ENCODE results near the gene MBTPS1. TPM values are rescaled to one million over a fixed set of nuclear protein-coding genes. Genes with fewer than 3 reads are reported as not detected.

MBTPS1 gene
- total RNA-seq, 1 donor from 2014 or later: 85.9 TPM

- Histone ChIP-seq H3K4me2 (ENCODE audit: low read length) (no peak overlapping the region), H4K20me1 (ENCODE audit: insufficient read depth, low read length) (no peaks in the 10 kb centered on the region), H3K27ac (ENCODE audit: low read depth, low read length) (no peak overlapping the region), H3K4me1 (ENCODE audit: insufficient read depth, low read length) (no peaks in the 10 kb centered on the region), H3K4me3 (ENCODE audit: insufficient read depth, low read depth, low read length) (no peak overlapping the region), H3K27me3 (ENCODE audit: insufficient read depth, low read length) (peaks cover 2% of the 10 kb centered on the region), H2AFZ (ENCODE audit: low read depth, low read length) (no peak overlapping the region), H3K36me3 (ENCODE audit: insufficient read depth, low read length) (no peaks in the 10 kb centered on the region), H3K79me2 (ENCODE audit: insufficient read depth, low read length) (no peaks in the 10 kb centered on the region), H3K9me3 (ENCODE audit: insufficient read depth, low read depth, low read length) (peaks cover 9% of the 10 kb centered on the region), H3K9ac (ENCODE audit: low read length) (no peak overlapping the region)
- TF ChIP-seq EZH2 (IDR thresholded peaks at IDR 0.05; ENCODE audit: insufficient read depth, low read length) (no peak), CTCF (IDR thresholded peaks at IDR 0.05; ENCODE audit: insufficient read depth, low read depth, low read length) (no peak)
- no peak for FAIRE-seq
- no peak overlapping the region for H3K27ac Mint-ChIP-seq (ENCODE audit: unreplicated experiment)
- H3K36me3 Mint-ChIP-seq (ENCODE audit: low read depth, unreplicated experiment): peaks cover 9% of the 10 kb centered on the region
- no peak for DNase-seq (ENCODE audit: low read depth)
- peaks cover 13% of the 10 kb centered on the region for H3K9me3 Mint-ChIP-seq (ENCODE audit: unreplicated experiment)
- no peaks in the 10 kb centered on the region for H3K4me1 Mint-ChIP-seq (ENCODE audit: low read depth, unreplicated experiment)
- no peak overlapping the region for H3K4me3 Mint-ChIP-seq (ENCODE audit: unreplicated experiment)
- peaks cover 57% of the 10 kb centered on the region for H3K27me3 Mint-ChIP-seq (ENCODE audit: low read depth, unreplicated experiment)
These were observed 83.2 kb downstream of the MBTPS1 start for GRCh38 chr16:84033251-84034195.

- no peak for TF ChIP-seq EZH2 (IDR thresholded peaks at IDR 0.05; ENCODE audit: insufficient read depth, low read length)
- TF ChIP-seq CTCF (IDR thresholded peaks at IDR 0.05; ENCODE audit: insufficient read depth, low read depth, low read length): no peak
- Mint-ChIP-seq H3K9me3 (ENCODE audit: unreplicated experiment) (peaks cover 12% of the 10 kb centered on the region), H3K27me3 (ENCODE audit: low read depth, unreplicated experiment) (peaks cover 58% of the 10 kb centered on the region), H3K36me3 (ENCODE audit: low read depth, unreplicated experiment) (peaks cover 9% of the 10 kb centered on the region), H3K4me3 (ENCODE audit: unreplicated experiment) (no peak overlapping the region), H3K4me1 (ENCODE audit: low read depth, unreplicated experiment) (no peaks in the 10 kb centered on the region), H3K27ac (ENCODE audit: unreplicated experiment) (no peak overlapping the region)
- DNase-seq (ENCODE audit: low read depth) (no peak), FAIRE-seq (no peak)
- no peak overlapping the region for H3K4me2 ChIP-seq (ENCODE audit: low read length)
- H3K4me3 ChIP-seq (ENCODE audit: insufficient read depth, low read depth, low read length): no peak overlapping the region
- peaks cover 2% of the 10 kb centered on the region for H3K27me3 ChIP-seq (ENCODE audit: insufficient read depth, low read length)
- no peak overlapping the region for H2AFZ ChIP-seq (ENCODE audit: low read depth, low read length)
- H3K9me3 ChIP-seq (ENCODE audit: insufficient read depth, low read depth, low read length): peaks cover 9% of the 10 kb centered on the region
- H3K27ac ChIP-seq (ENCODE audit: low read depth, low read length): no peak overlapping the region
- H3K4me1 ChIP-seq (ENCODE audit: insufficient read depth, low read length): no peaks in the 10 kb centered on the region
- no peak overlapping the region for H3K9ac ChIP-seq (ENCODE audit: low read length)
- no peaks in the 10 kb centered on the region for H4K20me1 ChIP-seq (ENCODE audit: insufficient read depth, low read length)
- H3K79me2 ChIP-seq (ENCODE audit: insufficient read depth, low read length): no peaks in the 10 kb centered on the region
- no peaks in the 10 kb centered on the region for H3K36me3 ChIP-seq (ENCODE audit: insufficient read depth, low read length)
These were observed 84.1 kb downstream of the MBTPS1 start for GRCh38 chr16:84032458-84033178.
